ENCODE data around the gene SMIM26. TPM values are rescaled to one million over a fixed set of nuclear protein-coding genes. Genes with fewer than 3 reads are reported as not detected.

The SMIM26 gene
- total and polyA plus RNA-seq, 2 of the 13 experiments (the other 11 are each of a cell fraction or from before 2014, with no cell fraction given) = 214 to 249 TPM

GRCh38 chr20:18566892-18567738, at the start of gene SMIM26 (continued):
- TF ChIP-seq, protein P1, sequence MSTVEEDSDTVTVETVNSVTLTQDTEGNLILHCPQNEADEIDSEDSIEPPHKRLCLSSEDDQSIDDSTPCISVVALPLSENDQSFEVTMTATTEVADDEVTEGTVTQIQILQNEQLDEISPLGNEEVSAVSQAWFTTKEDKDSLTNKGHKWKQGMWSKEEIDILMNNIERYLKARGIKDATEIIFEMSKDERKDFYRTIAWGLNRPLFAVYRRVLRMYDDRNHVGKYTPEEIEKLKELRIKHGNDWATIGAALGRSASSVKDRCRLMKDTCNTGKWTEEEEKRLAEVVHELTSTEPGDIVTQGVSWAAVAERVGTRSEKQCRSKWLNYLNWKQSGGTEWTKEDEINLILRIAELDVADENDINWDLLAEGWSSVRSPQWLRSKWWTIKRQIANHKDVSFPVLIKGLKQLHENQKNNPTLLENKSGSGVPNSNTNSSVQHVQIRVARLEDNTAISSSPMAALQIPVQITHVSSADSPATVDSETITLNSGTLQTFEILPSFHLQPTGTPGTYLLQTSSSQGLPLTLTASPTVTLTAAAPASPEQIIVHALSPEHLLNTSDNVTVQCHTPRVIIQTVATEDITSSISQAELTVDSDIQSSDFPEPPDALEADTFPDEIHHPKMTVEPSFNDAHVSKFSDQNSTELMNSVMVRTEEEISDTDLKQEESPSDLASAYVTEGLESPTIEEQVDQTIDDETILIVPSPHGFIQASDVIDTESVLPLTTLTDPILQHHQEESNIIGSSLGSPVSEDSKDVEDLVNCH (CRISPR knock-in tag; IDR thresholded peaks at IDR 0.05) = 0 out of 2 replicates have a peak, but pooled peaks have one; percentile 26
- TF ChIP-seq HOXA3 (CRISPR knock-in tag; IDR thresholded peaks at IDR 0.05) (peak; percentile 97), GATAD1 (CRISPR knock-in tag; IDR thresholded peaks at IDR 0.05) (peak; percentile 97), NFATC3 (CRISPR knock-in tag; IDR thresholded peaks at IDR 0.05) (no peak; the same call in 1 of the 2 replicates), MXI1 (IDR thresholded peaks at IDR 0.05; ENCODE audit: borderline replicate concordance, low read depth, low read length) (peak; percentile 90; the same call in 2 of the 3 replicates), MEIS2 (CRISPR knock-in tag; IDR thresholded peaks at IDR 0.05) (peak; percentile 62; the same call in 1 of the 2 replicates), MIER3 (CRISPR knock-in tag; IDR thresholded peaks at IDR 0.05; ENCODE audit: borderline replicate concordance) (peak; percentile 74), TAF15 (IDR thresholded peaks at IDR 0.05; ENCODE audit: low read depth, low read length, poor library complexity, severe bottlenecking) (peak; percentile 90), ZNF580 (CRISPR knock-in tag; IDR thresholded peaks at IDR 0.05; ENCODE audit: borderline replicate concordance, low read depth) (peak; percentile 93; the same call in 1 of the 2 replicates), HNF4A (CRISPR knock-in tag; IDR thresholded peaks at IDR 0.05) (peak; percentile 36; the same call in 1 of the 2 replicates), GRHL1 (CRISPR knock-in tag; conservative IDR thresholded peaks at IDR 0.05) (no peak), ZSCAN30 (CRISPR knock-in tag; IDR thresholded peaks at IDR 0.05) (no peak)
- TF ChIP-seq, protein P2, sequence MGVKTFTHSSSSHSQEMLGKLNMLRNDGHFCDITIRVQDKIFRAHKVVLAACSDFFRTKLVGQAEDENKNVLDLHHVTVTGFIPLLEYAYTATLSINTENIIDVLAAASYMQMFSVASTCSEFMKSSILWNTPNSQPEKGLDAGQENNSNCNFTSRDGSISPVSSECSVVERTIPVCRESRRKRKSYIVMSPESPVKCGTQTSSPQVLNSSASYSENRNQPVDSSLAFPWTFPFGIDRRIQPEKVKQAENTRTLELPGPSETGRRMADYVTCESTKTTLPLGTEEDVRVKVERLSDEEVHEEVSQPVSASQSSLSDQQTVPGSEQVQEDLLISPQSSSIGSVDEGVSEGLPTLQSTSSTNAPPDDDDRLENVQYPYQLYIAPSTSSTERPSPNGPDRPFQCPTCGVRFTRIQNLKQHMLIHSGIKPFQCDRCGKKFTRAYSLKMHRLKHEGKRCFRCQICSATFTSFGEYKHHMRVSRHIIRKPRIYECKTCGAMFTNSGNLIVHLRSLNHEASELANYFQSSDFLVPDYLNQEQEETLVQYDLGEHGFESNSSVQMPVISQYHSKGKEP (CRISPR knock-in tag; IDR thresholded peaks at IDR 0.05) = peak; percentile 53; the same call in 1 of the 2 replicates
- TF ChIP-seq, protein P3, sequence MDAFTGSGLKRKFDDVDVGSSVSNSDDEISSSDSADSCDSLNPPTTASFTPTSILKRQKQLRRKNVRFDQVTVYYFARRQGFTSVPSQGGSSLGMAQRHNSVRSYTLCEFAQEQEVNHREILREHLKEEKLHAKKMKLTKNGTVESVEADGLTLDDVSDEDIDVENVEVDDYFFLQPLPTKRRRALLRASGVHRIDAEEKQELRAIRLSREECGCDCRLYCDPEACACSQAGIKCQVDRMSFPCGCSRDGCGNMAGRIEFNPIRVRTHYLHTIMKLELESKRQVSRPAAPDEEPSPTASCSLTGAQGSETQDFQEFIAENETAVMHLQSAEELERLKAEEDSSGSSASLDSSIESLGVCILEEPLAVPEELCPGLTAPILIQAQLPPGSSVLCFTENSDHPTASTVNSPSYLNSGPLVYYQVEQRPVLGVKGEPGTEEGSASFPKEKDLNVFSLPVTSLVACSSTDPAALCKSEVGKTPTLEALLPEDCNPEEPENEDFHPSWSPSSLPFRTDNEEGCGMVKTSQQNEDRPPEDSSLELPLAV (CRISPR knock-in tag; conservative IDR thresholded peaks at IDR 0.05; ENCODE audit: low read depth) = no peak
- TF ChIP-seq, protein P4, sequence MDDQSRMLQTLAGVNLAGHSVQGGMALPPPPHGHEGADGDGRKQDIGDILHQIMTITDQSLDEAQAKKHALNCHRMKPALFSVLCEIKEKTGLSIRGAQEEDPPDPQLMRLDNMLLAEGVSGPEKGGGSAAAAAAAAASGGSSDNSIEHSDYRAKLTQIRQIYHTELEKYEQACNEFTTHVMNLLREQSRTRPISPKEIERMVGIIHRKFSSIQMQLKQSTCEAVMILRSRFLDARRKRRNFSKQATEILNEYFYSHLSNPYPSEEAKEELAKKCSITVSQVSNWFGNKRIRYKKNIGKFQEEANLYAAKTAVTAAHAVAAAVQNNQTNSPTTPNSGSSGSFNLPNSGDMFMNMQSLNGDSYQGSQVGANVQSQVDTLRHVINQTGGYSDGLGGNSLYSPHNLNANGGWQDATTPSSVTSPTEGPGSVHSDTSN (CRISPR knock-in tag; IDR thresholded peaks at IDR 0.05; ENCODE audit: borderline replicate concordance) = peak; percentile 38

All from HepG2 (cell line).